Astrocyte of the hippocampus (primary cell): ENCODE data around the gene RPRM.
"Not testable (repeated sequence)": the region's sequence is repeated elsewhere in the genome, so short reads cannot be mapped to it uniquely, and the experiment has no call there.

Source experiments
- DNase-seq: peaks from one replicate; pipeline ENCODE4 v3.0.0; 2011; ENCODE audit warnings: low read depth, low spot score

Gene RPRM

GRCh38 chr2:153478289-153479261, at the start of gene RPRM:
Gene RPRM, minus strand, starts transcription at chr2:153478762. Its CDS starts 197 bp downstream, at chr2:153478565.
- peak; percentile 96 for DNase-seq

- peak; percentile 69 for DNase-seq
These were observed 40.8 kb upstream of the RPRM start for GRCh38 chr2:153519257-153519875.

GRCh38 chr2:153512331-153512730, 33.8 kb upstream of the RPRM start:
- no peak for DNase-seq

GRCh38 chr2:153510996-153511395, 32.4 kb upstream of the RPRM start:
- no peak for DNase-seq

- DNase-seq = no peak
These were observed 30.6 kb upstream of the RPRM start for GRCh38 chr2:153509133-153509532.

- DNase-seq = not testable (repeated sequence)
These were observed 27.9 kb upstream of the RPRM start for GRCh38 chr2:153506499-153506898.

GRCh38 chr2:153499439-153499838, 20.9 kb upstream of the RPRM start:
- no peak for DNase-seq

- no peak for DNase-seq
These were observed 19.5 kb upstream of the RPRM start for GRCh38 chr2:153497938-153498629.

GRCh38 chr2:153495725-153496124, 17.2 kb upstream of the RPRM start:
- no peak for DNase-seq

GRCh38 chr2:153488072-153488471, 9.5 kb upstream of the RPRM start:
- no peak for DNase-seq

GRCh38 chr2:153487448-153487847, 8.9 kb upstream of the RPRM start:
- DNase-seq = peak; percentile 3

- DNase-seq = no peak
These were observed 1.0 kb upstream of the RPRM start for GRCh38 chr2:153479573-153479972.

- peak; percentile 42 for DNase-seq
These were observed 800 bp downstream of the RPRM start for GRCh38 chr2:153477636-153478288.

GRCh38 chr2:153476816-153477635, 1.5 kb downstream of the RPRM start:
- peak; percentile 66 for DNase-seq

- peak; percentile 54 for DNase-seq
These were observed 2.1 kb downstream of the RPRM start for GRCh38 chr2:153476491-153476815.

GRCh38 chr2:153474876-153475435, 3.6 kb downstream of the RPRM start:
- no peak for DNase-seq

- DNase-seq = no peak
These were observed 4.2 kb downstream of the RPRM start for GRCh38 chr2:153474407-153474806.

GRCh38 chr2:153470867-153471266, 7.7 kb downstream of the RPRM start:
- no peak for DNase-seq

- DNase-seq = no peak
These were observed 14.2 kb downstream of the RPRM start for GRCh38 chr2:153464395-153464794.

- DNase-seq = no peak
These were observed 16.2 kb downstream of the RPRM start for GRCh38 chr2:153462338-153462859.
